Colonic mucosa (tissue), 4 donors: ENCODE data around the gene UGP2. TPM values are rescaled to one million over a fixed set of nuclear protein-coding genes. Genes with fewer than 3 reads are reported as not detected.
"Not testable (repeated sequence)": the region's sequence is repeated elsewhere in the genome, so short reads cannot be mapped to it uniquely, and the experiment has no call there.

Experiments used
- DNase-seq: peaks from one replicate; pipeline ENCODE4 v3.0.0-alpha.2; 2020
- H3K27ac ChIP-seq: fragments of 200-600 bp; one replicate; pipeline ENCODE4 v1.8.0; 2021
- H3K27me3 ChIP-seq: fragments of 200-600 bp; one replicate; pipeline ENCODE4 v1.8.0; 2021
- H3K36me3 ChIP-seq: fragments of 200-600 bp; one replicate; pipeline ENCODE4 v1.8.0; 2021
- H3K4me1 ChIP-seq: fragments of 200-600 bp; one replicate; pipeline ENCODE4 v1.8.0; 2021; ENCODE audit warnings: mild to moderate bottlenecking
- H3K4me3 ChIP-seq: fragments of 200-600 bp; one replicate; pipeline ENCODE4 v1.8.0; 2021
- H3K9ac ChIP-seq, 2 donors: one replicate each; pipeline ENCODE4 v1.7.0; 2013; ENCODE audit warnings: control low read depth in 2 of 2, low read depth in 2 of 2, low read length in 2 of 2
- H3K9me3 ChIP-seq: fragments of 200-600 bp; one replicate; pipeline ENCODE4 v1.8.0; 2021
- CTCF ChIP-seq: fragments of 200-600 bp; IDR thresholded peaks from one replicate; pipeline ENCODE4 v1.8.0; 2022; ENCODE audit warnings: antibody characterized with exemption, mild to moderate bottlenecking
- intact Hi-C: fragments of 100-400 bp; cut with DNase I; formaldehyde crosslinking; loops from one replicate; pipeline ENCODE4 v1.14.1; 2022
- total RNA-seq, 2 donors: library from RNA; stranded (reverse); fragmentation: NEBNext Ultra II Directional in 1 of 2; extraction: Animal tissue kit (Norgen Biotek cat#: 25700) in 1 of 2; gene quantifications; one replicate each; pipeline ENCODE4 v1.2.1, GENCODE V29; 2021
- donor health status: healthy.
- donor health status: DM: no; HTN: no; CAD: no.
- donor health status: DM: no; HTN: no; CAD: no.

The UGP2 gene
- total RNA-seq, 2 donors from 2014 or later, result 314 to 570 TPM

DNA sequence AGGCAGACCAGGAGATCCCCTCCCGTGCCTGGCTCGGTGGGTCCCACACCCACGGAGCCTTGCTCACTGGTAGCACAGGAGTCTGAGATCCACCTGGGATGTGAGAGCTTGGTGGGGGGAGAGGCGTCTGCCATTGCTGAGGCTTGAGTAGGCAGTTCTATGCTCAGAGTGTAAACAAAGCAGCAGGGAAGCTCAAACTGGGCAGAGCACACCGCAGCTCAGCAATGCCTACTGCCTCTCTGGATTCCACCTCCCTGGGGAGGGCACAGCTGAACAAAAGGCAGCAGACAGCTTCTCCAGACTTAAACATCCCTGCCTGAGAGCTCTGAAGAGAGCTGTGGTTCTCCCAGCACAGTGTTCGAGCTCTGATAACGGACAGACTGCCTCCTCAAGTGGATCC lies 85.1 kb downstream of the UGP2 start:
- no peaks in the 10 kb centered on the region for H3K36me3 ChIP-seq
- H3K9me3 ChIP-seq, result no peaks in the 10 kb centered on the region
- H3K27me3 ChIP-seq, result no peaks in the 10 kb centered on the region
- no peak overlapping the region for H3K9ac ChIP-seq
- H3K27ac ChIP-seq, result no peak overlapping the region
- H3K4me1 ChIP-seq, result no peaks in the 10 kb centered on the region
- no peak overlapping the region for H3K4me3 ChIP-seq
- DNase-seq, result no peak
- intact Hi-C loops, result no loop called here
- TF ChIP-seq CTCF, result no peak

DNA sequence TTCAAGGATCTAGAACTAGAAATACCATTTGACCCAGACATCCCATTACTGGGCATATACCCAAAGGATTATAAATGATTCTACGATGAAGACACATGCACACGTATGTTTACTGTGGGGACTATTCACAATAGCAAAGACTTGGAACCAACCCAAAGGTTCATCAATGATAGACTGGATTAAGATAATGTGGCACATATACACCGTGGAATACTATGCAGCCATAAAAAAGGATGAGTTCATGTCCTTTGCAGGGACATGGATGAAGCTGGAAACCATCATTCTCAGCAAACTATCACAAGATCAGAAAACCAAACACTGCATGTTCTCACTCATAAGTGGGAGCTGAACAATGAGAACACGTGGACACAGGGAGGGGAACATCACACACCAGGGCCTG lies 90.4 kb downstream of the UGP2 start:
- H3K4me1 ChIP-seq, H3K9ac ChIP-seq, H3K27ac ChIP-seq, H3K27me3 ChIP-seq, H3K36me3 ChIP-seq, intact Hi-C loops, DNase-seq, H3K9me3 ChIP-seq, H3K4me3 ChIP-seq: not testable (repeated sequence)

Other genes starting within 250 kb of the UGP2 start
- gene VPS54, start 177.5 kb downstream of the UGP2 start, total RNA-seq, result 10 to 100 TPM; 16.2 to 22.5 TPM